HG02610 (cell line): ENCODE data around the gene ANP32B.

Source experiments
- ATAC-seq: cut with Tn5 transposase; IDR thresholded peaks from one replicate; pipeline ENCODE4 v1.9.1; 2021; ENCODE audit warnings: mild to moderate bottlenecking, moderate library complexity; ENCODE audit not compliant: unreplicated experiment

Gene ANP32B

GRCh38 chr9:98057138-98057799, 74.1 kb downstream of the ANP32B start:
- no peak for ATAC-seq

- ATAC-seq, result no peak
These were observed 79.0 kb downstream of the ANP32B start for GRCh38 chr9:98062161-98062560.

GRCh38 chr9:98064623-98065392, 81.7 kb downstream of the ANP32B start:
- no peak for ATAC-seq
